ENCODE measurements around the gene SCAMP4.
"Not testable (repeated sequence)": the region's sequence is repeated elsewhere in the genome, so short reads cannot be mapped to it uniquely, and the experiment has no call there.

Gene SCAMP4

GRCh38 chr19:1875646-1876495 lies 29.3 kb upstream of the SCAMP4 start:
- H3K9me3 ChIP-seq (ENCODE audit: insufficient read depth, low read length), result no peaks in the 10 kb centered on the region
- H4K20me1 ChIP-seq (ENCODE audit: insufficient read depth, low read length), result peaks cover 24% of the 10 kb centered on the region
- peak overlapping the region; percentile 77 for H3K4me2 ChIP-seq (ENCODE audit: low read length)
- TF ChIP-seq EZH2phosphoT487 (IDR thresholded peaks at IDR 0.05; ENCODE audit: low read depth), result no peak
- 0 out of 2 replicates have a peak, but pooled peaks have one; percentile 14 for TF ChIP-seq CTCF (IDR thresholded peaks at IDR 0.05; ENCODE audit: low read depth, low read length)
- no peak overlapping the region for H2AFZ ChIP-seq (ENCODE audit: low read depth, low read length)
- peak overlapping the region; percentile 90 for H3K4me3 ChIP-seq (ENCODE audit: low read length)
- no peaks in the 10 kb centered on the region for H3K27me3 ChIP-seq (ENCODE audit: low read depth, low read length)
- H3K27ac ChIP-seq (ENCODE audit: low read length), result peak overlapping the region; percentile 65
- peak overlapping the region; percentile 94 for H3K9ac ChIP-seq (ENCODE audit: low read length)
- H3K4me1 ChIP-seq (ENCODE audit: low read length), result peaks cover 13% of the 10 kb centered on the region
- peaks cover 59% of the 10 kb centered on the region for H3K79me2 ChIP-seq (ENCODE audit: low read length)
- peaks cover 27% of the 10 kb centered on the region for H3K36me3 ChIP-seq (replicated peaks; ENCODE audit: low read depth, low read length)

- not testable (repeated sequence) for H3K9me3 ChIP-seq (ENCODE audit: insufficient read depth, low read length); H3K27me3 ChIP-seq (ENCODE audit: low read depth, low read length); H2AFZ ChIP-seq (ENCODE audit: low read depth, low read length)
- Histone ChIP-seq H3K36me3 (replicated peaks; ENCODE audit: low read depth, low read length) (peaks cover 19% of the 10 kb centered on the region), H3K4me1 (ENCODE audit: low read length) (peaks cover 13% of the 10 kb centered on the region), H3K4me2 (ENCODE audit: low read length) (peak overlapping the region; percentile 77), H3K4me3 (ENCODE audit: low read length) (peak overlapping the region; percentile 90), H3K27ac (ENCODE audit: low read length) (peak overlapping the region; percentile 18; the same call in 1 of the 2 replicates), H3K9ac (ENCODE audit: low read length) (peak overlapping the region; percentile 47), H4K20me1 (ENCODE audit: insufficient read depth, low read length) (peaks cover 24% of the 10 kb centered on the region), H3K79me2 (ENCODE audit: low read length) (peaks cover 55% of the 10 kb centered on the region)
- TF ChIP-seq CTCF (IDR thresholded peaks at IDR 0.05; ENCODE audit: low read depth, low read length), result peak; percentile 1
These were observed 28.5 kb upstream of the SCAMP4 start for GRCh38 chr19:1876496-1877279.

- H3K79me2 ChIP-seq (ENCODE audit: low read length), result peaks cover 56% of the 10 kb centered on the region
- not testable (repeated sequence) for H2AFZ ChIP-seq (ENCODE audit: low read depth, low read length); H3K27me3 ChIP-seq (ENCODE audit: low read depth, low read length); H3K4me2 ChIP-seq (ENCODE audit: low read length); H3K9ac ChIP-seq (ENCODE audit: low read length); H3K4me3 ChIP-seq (ENCODE audit: low read length); H3K27ac ChIP-seq (ENCODE audit: low read length); H3K9me3 ChIP-seq (ENCODE audit: insufficient read depth, low read length)
- peaks cover 30% of the 10 kb centered on the region for H4K20me1 ChIP-seq (ENCODE audit: insufficient read depth, low read length)
- H3K36me3 ChIP-seq (replicated peaks; ENCODE audit: low read depth, low read length), result peaks cover 19% of the 10 kb centered on the region
- peaks cover 13% of the 10 kb centered on the region for H3K4me1 ChIP-seq (ENCODE audit: low read length)
These were observed 27.9 kb upstream of the SCAMP4 start for GRCh38 chr19:1877280-1877660.

- not testable (repeated sequence) for H2AFZ ChIP-seq (ENCODE audit: low read depth, low read length); H3K4me3 ChIP-seq (ENCODE audit: low read length); H3K4me2 ChIP-seq (ENCODE audit: low read length); H3K9ac ChIP-seq (ENCODE audit: low read length); H3K27ac ChIP-seq (ENCODE audit: low read length); H3K27me3 ChIP-seq (ENCODE audit: low read depth, low read length); H3K36me3 ChIP-seq (replicated peaks; ENCODE audit: low read depth, low read length); H3K9me3 ChIP-seq (ENCODE audit: insufficient read depth, low read length)
- peaks cover 34% of the 10 kb centered on the region for H4K20me1 ChIP-seq (ENCODE audit: insufficient read depth, low read length)
- peaks cover 25% of the 10 kb centered on the region for H3K4me1 ChIP-seq (ENCODE audit: low read length)
- H3K79me2 ChIP-seq (ENCODE audit: low read length), result peaks cover 56% of the 10 kb centered on the region
These were observed 26.6 kb upstream of the SCAMP4 start for GRCh38 chr19:1878583-1878982.

GRCh38 chr19:1879982-1880381 lies 25.2 kb upstream of the SCAMP4 start:
- Histone ChIP-seq H3K4me1 (ENCODE audit: low read length) (peaks cover 26% of the 10 kb centered on the region), H4K20me1 (ENCODE audit: insufficient read depth, low read length) (peaks cover 34% of the 10 kb centered on the region), H3K79me2 (ENCODE audit: low read length) (peaks cover 56% of the 10 kb centered on the region)
- not testable (repeated sequence) for H3K36me3 ChIP-seq (replicated peaks; ENCODE audit: low read depth, low read length); H3K27ac ChIP-seq (ENCODE audit: low read length); H3K4me2 ChIP-seq (ENCODE audit: low read length); H2AFZ ChIP-seq (ENCODE audit: low read depth, low read length); H3K9ac ChIP-seq (ENCODE audit: low read length); H3K9me3 ChIP-seq (ENCODE audit: insufficient read depth, low read length); H3K27me3 ChIP-seq (ENCODE audit: low read depth, low read length); H3K4me3 ChIP-seq (ENCODE audit: low read length)

Measured in OCI-LY3 (cell line).